Measurements from ENCODE around the gene KMT5C. TPM values are rescaled to one million over a fixed set of nuclear protein-coding genes. Genes with fewer than 3 reads are reported as not detected.

The KMT5C gene
- total RNA-seq, 2 donors from 2014 or later = 15.6 to 25.3 TPM

GRCh38 chr19:55362990-55363716, 23.5 kb downstream of the KMT5C start, which contains the start of gene GARIN5B:
GARIN5B (minus strand) TSS chr19:55363260; CDS start chr19:55363066, 194 bp downstream.
- Mint-ChIP-seq H3K27me3 (peaks cover 3% of the 10 kb centered on the region), H3K4me3 (no peak within 1 kb of the TSS), H3K36me3 (ENCODE audit: low read depth) (no peaks in the 10 kb centered on the region), H3K27ac (no peak within 1 kb of the TSS), H3K9me3 (no peaks in the 10 kb centered on the region), H3K4me1 (no peaks in the 10 kb centered on the region)
- ATAC-seq (replicated peaks) = no peak

- H3K27ac Mint-ChIP-seq = no peak overlapping the region
- no peaks in the 10 kb centered on the region for H3K36me3 Mint-ChIP-seq (ENCODE audit: low read depth)
- H3K9me3 Mint-ChIP-seq = no peaks in the 10 kb centered on the region
- H3K27me3 Mint-ChIP-seq = peaks cover 7% of the 10 kb centered on the region
- ATAC-seq (replicated peaks) = no peak
- H3K4me3 Mint-ChIP-seq = no peak overlapping the region
- no peaks in the 10 kb centered on the region for H3K4me1 Mint-ChIP-seq
Measured at GRCh38 chr19:55365245-55365644, 25.6 kb downstream of the KMT5C start.

DNA sequence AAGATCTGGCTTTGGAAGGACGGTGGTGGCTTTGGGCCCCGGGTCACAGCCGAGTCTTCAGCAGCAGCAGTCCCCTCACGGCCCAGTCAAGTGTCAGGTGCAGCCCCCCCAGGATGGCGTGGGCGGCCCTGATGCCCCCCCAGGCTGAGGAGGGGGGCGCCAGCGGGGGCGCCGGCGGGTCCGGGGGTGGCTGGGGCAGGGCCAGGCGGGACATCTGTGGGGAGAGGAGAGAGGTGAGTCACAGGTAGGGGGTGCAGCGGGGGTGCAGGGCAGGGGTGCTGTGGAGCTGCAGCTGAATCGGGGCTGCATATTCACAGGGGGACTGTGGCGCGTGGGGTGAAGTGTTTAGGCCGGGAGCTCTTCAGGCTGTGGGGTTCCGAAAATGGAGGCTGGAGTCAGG, 26.3 kb downstream of the KMT5C start:
- Mint-ChIP-seq H3K4me1 (peaks cover 5% of the 10 kb centered on the region), H3K27me3 (peaks cover 14% of the 10 kb centered on the region), H3K27ac (no peak overlapping the region), H3K9me3 (no peaks in the 10 kb centered on the region), H3K4me3 (no peak overlapping the region), H3K36me3 (ENCODE audit: low read depth) (peaks cover 4% of the 10 kb centered on the region)
- no peak for ATAC-seq (replicated peaks)

DNA sequence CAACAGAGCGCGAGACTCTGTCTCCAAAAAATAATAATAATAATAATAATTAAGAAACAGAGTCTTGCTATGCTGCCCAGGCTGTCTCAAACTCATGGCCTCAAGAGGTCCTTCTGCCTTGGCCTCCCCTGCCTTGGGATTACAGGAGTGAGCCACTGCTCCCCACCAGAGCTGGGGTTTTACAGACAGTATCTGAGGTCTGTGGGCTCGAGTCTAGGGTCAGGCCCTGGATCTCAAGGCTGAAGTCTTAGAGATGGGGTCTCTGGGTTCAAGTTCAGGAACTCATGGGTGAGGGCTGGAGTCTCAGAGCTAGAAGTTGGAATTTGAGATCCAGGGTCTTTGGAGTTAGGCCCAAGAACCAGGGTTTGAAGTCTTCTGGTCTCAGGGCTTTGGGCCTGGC, 27.1 kb downstream of the KMT5C start:
- Mint-ChIP-seq H3K4me1 (peaks cover 7% of the 10 kb centered on the region), H3K27ac (no peak overlapping the region), H3K9me3 (no peaks in the 10 kb centered on the region), H3K36me3 (ENCODE audit: low read depth) (peaks cover 6% of the 10 kb centered on the region), H3K27me3 (peaks cover 17% of the 10 kb centered on the region), H3K4me3 (no peak overlapping the region)
- no peak for ATAC-seq (replicated peaks)

DNA sequence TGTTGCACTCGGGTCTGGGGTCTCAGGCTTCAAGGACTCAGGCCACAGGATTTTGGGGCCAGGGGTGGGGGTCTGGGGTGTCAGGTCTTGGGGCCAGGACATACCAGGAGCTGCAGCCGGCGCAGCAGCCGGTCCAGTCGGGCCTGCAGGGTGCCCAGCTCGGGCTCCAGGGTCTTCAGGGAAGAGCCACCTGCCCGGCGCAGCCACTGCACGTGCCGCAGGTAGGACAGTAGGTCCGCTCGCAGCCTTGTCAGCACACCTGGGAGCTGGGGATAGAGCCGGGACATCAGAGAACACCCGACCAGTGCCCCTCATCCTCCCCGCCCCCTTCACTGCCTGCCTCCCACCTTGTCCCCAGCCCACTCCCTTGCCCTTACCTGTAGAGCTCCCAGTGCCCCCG, 28.4 kb downstream of the KMT5C start:
- ATAC-seq (replicated peaks) = no peak
- no peak overlapping the region for H3K27ac Mint-ChIP-seq
- peaks cover 22% of the 10 kb centered on the region for H3K27me3 Mint-ChIP-seq
- peaks cover 6% of the 10 kb centered on the region for H3K36me3 Mint-ChIP-seq (ENCODE audit: low read depth)
- no peaks in the 10 kb centered on the region for H3K9me3 Mint-ChIP-seq
- H3K4me3 Mint-ChIP-seq = no peak overlapping the region
- H3K4me1 Mint-ChIP-seq = peaks cover 7% of the 10 kb centered on the region

DNA sequence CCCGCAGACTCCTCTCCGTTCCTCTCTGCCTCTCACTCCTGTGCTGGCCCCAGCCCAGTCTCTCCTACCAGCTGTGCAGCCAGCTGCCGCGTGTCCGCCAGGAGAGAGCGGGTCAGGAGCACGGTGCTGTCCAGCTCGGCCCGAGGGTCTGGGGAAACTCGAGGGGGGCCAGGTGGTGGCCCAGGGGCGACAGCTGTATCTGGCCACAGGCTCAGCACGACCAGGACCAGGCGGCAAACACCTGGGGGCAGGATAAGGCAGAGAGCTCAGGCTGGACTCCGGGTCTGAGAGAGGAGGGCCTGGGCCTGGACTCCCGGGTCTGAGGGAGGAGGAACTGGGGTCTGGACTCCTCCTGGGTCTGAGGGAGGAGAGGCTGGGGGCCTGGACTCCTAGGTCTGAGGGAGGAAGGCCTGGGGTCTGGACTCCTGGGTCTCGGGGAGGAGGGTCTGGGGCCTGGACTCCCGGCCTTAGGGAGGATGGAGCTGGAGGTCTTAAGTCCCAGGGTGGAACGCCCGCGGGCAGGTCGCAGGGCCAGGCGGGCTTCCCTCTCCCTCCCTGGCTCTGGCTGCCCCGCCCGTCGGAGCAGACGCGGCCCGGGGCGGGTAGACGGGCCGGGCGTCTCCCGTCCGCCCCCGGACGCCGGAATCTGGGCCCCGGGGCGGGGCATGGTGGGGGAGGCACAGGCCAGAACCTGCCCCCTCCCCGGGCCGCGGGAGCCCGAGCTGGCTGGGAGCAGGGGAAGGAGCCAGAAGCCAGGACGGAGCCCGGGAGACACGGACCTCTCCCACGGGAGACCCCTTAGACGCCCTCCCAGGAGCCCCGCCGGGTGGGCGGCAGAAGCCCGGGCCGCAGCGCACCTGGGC, 29.3 kb downstream of the KMT5C start:
- peaks cover 27% of the 10 kb centered on the region for H3K27me3 Mint-ChIP-seq
- peak; percentile 71 for ATAC-seq (replicated peaks)

GRCh38 chr19:55369653-55370304, 30.1 kb downstream of the KMT5C start:
- Mint-ChIP-seq H3K9me3 (no peaks in the 10 kb centered on the region), H3K27me3 (peaks cover 28% of the 10 kb centered on the region), H3K36me3 (ENCODE audit: low read depth) (peaks cover 6% of the 10 kb centered on the region), H3K4me1 (peaks cover 7% of the 10 kb centered on the region), H3K27ac (no peak overlapping the region), H3K4me3 (peak overlapping the region; percentile 60)
- peak; percentile 75 for ATAC-seq (replicated peaks)

More for the DNA sequence above, 29.3 kb downstream of the KMT5C start:
- peaks cover 7% of the 10 kb centered on the region for H3K4me1 Mint-ChIP-seq
- H3K4me3 Mint-ChIP-seq = no peak overlapping the region
- H3K9me3 Mint-ChIP-seq = no peaks in the 10 kb centered on the region
- peaks cover 6% of the 10 kb centered on the region for H3K36me3 Mint-ChIP-seq (ENCODE audit: low read depth)
- H3K27ac Mint-ChIP-seq = no peak overlapping the region

- Mint-ChIP-seq H3K4me1 (peaks cover 7% of the 10 kb centered on the region), H3K4me3 (peak within 1 kb of the TSS; percentile 60), H3K36me3 (ENCODE audit: low read depth) (peaks cover 6% of the 10 kb centered on the region), H3K9me3 (no peaks in the 10 kb centered on the region), H3K27me3 (peaks cover 28% of the 10 kb centered on the region), H3K27ac (no peak within 1 kb of the TSS)
- ATAC-seq (replicated peaks) = no peak
Measured at GRCh38 chr19:55370305-55370988, 30.8 kb downstream of the KMT5C start, which contains the start of gene IL11. IL11 (minus strand) TSS chr19:55370463; CDS start chr19:55370310, 153 bp downstream.

GRCh38 chr19:55372316-55373081, 32.8 kb downstream of the KMT5C start:
- H3K36me3 Mint-ChIP-seq (ENCODE audit: low read depth) = peaks cover 6% of the 10 kb centered on the region
- H3K4me3 Mint-ChIP-seq = no peak overlapping the region
- no peak for ATAC-seq (replicated peaks)
- peaks cover 25% of the 10 kb centered on the region for H3K27me3 Mint-ChIP-seq
- H3K4me1 Mint-ChIP-seq = peaks cover 7% of the 10 kb centered on the region
- no peak overlapping the region for H3K27ac Mint-ChIP-seq
- no peaks in the 10 kb centered on the region for H3K9me3 Mint-ChIP-seq

- no peak for ATAC-seq (replicated peaks)
- H3K4me1 Mint-ChIP-seq = peaks cover 7% of the 10 kb centered on the region
- peaks cover 25% of the 10 kb centered on the region for H3K27me3 Mint-ChIP-seq
- no peak overlapping the region for H3K27ac Mint-ChIP-seq
- peaks cover 6% of the 10 kb centered on the region for H3K36me3 Mint-ChIP-seq (ENCODE audit: low read depth)
- no peaks in the 10 kb centered on the region for H3K9me3 Mint-ChIP-seq
- H3K4me3 Mint-ChIP-seq = no peak overlapping the region
Measured at GRCh38 chr19:55373306-55373992, 33.8 kb downstream of the KMT5C start.

- no peaks in the 10 kb centered on the region for H3K9me3 Mint-ChIP-seq
- peaks cover 6% of the 10 kb centered on the region for H3K36me3 Mint-ChIP-seq (ENCODE audit: low read depth)
- ATAC-seq (replicated peaks) = no peak
- peaks cover 25% of the 10 kb centered on the region for H3K27me3 Mint-ChIP-seq
- H3K4me1 Mint-ChIP-seq = peaks cover 7% of the 10 kb centered on the region
- no peak overlapping the region for H3K4me3 Mint-ChIP-seq
- H3K27ac Mint-ChIP-seq = no peak overlapping the region
Measured at GRCh38 chr19:55373993-55374757, 34.5 kb downstream of the KMT5C start.

GRCh38 chr19:55376241-55376933, 36.7 kb downstream of the KMT5C start, which contains the start of gene TMEM190:
TMEM190 (plus strand) TSS chr19:55376826; CDS start chr19:55376854, 28 bp downstream.
- peaks cover 1% of the 10 kb centered on the region for H3K4me1 Mint-ChIP-seq
- no peaks in the 10 kb centered on the region for H3K36me3 Mint-ChIP-seq (ENCODE audit: low read depth)
- no peak within 1 kb of the TSS for H3K4me3 Mint-ChIP-seq
- H3K27ac Mint-ChIP-seq = no peak within 1 kb of the TSS
- ATAC-seq (replicated peaks) = no peak
- no peaks in the 10 kb centered on the region for H3K9me3 Mint-ChIP-seq
- H3K27me3 Mint-ChIP-seq = peaks cover 11% of the 10 kb centered on the region

All from activated T-helper 17 cell treated with anti-CD3 and anti-CD28 coated beads, Interleukin-2, amount 50 U/mL, for 72 hours (primary cell).